T-helper 1 cell (primary cell): ENCODE measurements around the gene CHRNA4.

Source experiments
- DNase-seq, 5 donors: peaks; one replicate each; pipeline ENCODE4 v3.0.0-alpha.2; 2012 to 2020

The CHRNA4 gene

DNA sequence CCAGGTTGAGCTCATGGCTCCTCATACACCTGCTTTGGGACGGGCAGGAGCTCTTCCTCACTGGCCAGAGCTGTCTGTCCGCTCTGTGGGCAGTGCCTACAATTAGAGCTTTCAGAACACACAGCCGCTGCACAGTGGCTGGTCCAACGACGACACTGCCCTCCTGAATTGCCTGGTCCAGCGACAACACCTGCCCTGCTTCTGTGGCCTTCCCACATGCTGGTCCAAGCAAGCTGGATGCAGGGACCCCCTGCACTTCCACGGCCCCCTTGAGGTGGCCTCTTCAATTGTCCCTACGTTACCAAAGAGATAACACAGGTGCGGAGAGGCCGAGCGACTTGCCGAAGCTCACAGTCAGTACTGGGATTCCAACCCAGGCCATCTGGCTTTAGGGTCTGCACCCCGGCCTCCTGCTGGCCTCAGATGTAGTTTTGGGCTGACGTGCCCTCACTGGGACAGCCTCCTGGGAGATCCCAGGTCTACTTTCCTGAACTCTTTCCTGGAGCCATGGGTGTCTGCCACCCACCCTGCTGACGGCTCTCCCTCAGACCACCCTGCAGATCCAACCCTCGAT, 1.4 kb upstream of the CHRNA4 start:
- DNase-seq = no peak

GRCh38 chr20:63361519-63362435, 628 bp upstream of the CHRNA4 start:
- DNase-seq = no peak

GRCh38 chr20:63359937-63360849, 956 bp downstream of the CHRNA4 start:
- DNase-seq = no peak

DNA sequence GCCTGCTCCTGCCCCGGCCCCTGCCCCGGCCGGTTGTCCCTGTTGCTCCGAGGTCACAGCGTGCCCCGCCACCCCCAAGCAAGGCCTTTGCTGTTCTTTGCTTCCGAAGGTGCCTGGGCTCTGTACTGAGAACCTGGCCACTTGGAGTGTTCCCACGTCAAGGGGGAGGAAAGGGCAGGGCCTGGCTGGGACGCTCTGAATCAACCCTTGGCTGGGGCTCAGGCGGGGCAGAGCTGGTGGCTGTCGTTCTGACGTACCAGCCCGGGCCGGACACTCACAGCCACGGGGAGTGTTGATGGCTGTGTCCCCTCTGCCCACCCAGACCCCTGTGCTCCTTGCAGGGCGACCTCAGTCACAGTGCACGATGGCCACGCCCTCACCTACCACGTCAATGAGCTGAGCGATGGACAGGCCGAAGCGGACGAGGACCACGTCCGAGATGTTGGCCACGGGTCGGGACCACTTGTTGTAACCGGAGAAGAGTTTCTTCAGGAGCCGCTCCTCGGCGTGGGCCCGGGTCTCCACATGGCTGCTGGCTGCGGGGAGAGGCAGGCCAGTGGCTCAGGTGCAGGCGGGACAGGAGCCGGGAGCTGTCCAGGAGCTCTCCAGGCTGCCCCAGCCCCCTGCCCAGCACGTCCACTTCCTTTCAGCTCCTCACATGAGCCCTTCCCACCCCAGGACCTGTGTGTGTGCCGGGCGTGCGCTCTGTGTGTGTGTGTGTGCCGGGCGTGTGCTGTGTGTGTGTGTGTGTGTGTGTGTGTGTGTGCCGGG, 1.8 kb downstream of the CHRNA4 start:
- DNase-seq = no peak

- no peak for DNase-seq
These were observed 2.9 kb downstream of the CHRNA4 start for GRCh38 chr20:63357921-63358905.

DNA sequence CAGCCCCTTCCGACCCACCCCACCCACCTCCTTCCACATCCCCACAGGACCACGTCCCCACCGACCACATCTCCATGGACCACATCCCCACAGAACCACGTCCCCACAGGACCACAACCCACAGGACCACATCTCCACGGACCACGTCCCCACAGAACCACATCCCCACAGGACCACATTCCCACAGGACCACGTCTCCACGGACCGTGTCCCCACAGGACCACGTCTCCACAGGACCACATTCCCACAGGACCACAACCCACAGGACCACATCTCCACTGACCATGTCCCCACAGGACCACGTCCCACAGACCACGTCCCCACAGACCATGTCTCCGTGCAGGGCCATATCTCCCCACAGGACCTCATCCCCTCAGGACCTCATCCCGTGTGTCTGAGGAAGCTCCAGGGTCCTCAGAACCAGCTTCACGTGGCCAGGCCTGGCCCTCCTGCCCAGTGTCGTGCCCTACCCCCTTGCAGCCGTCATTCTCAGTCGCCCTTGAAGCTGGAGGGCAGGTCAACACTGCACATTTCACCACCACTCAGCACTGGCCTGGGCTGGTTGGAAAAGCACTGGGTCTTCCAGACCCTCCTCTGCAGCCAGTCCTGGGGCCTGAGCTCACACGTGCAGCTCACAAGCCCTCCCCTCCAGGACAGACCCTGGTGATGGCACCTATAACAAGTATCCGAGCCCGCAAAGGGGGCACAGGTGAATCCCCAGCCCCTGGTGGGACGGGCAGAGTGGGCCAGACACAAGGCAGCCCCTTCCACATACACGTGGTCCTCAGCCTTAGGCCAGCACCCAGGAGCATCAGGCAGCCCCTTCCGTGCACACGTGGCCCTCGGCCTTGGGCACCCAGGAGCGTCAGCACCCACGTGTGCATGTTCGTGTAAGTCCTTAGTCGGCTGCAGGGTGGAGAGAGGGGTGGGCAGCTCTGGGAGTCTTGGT, 3.9 kb downstream of the CHRNA4 start:
- no peak for DNase-seq

- no peak for DNase-seq
These were observed 4.6 kb downstream of the CHRNA4 start for GRCh38 chr20:63356511-63356910.

DNA sequence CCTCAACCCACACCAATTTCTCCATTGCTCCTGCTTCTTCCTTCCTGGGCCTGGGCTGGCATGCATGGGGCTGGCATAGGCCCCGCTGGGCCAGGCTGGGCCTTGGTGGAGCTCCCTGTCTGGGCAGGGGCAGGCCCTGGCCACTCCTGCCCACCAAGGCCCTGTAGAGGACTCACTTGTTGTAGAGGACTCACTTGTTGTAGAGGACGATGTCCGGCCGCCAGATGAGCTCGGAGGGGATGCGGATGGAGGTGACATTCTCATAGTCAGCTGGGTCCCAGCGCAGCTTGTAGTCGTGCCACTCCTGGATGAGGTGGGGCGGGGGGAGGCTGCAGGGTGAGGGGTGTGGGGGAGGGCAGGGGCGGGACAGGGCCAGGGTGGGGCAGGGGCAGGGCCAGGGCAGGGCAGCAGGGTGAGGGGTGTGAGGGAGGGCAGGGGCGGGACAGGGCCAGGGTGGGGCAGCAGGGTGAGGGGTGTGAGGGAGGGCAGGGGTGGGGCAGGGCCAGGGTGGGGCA, 5.3 kb downstream of the CHRNA4 start:
- DNase-seq = no peak

GRCh38 chr20:63354636-63355350, 6.4 kb downstream of the CHRNA4 start:
- no peak for DNase-seq

DNA sequence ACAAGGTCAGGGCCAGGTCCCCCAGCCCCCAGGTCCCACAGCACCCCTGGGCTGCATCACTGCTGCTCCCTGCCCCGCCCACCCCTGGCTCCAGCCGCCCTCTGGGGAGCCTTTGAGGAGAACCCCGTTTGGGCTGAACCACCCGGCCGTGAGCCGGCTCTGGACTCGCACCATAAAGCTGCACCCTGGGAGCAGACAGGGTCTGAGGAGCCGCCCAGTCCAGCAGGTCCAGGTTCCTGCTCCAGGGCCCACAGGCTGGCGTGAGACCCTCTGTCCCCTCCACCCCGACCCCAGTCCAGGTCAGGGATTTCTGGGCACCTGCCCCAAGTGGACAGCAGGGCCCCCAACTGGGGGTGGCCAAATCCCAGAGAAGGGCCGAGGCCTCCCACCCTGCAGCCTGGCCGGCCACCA, 8.3 kb downstream of the CHRNA4 start:
- no peak for DNase-seq

- DNase-seq = no peak
These were observed 9.1 kb downstream of the CHRNA4 start for GRCh38 chr20:63351811-63352591.

DNA sequence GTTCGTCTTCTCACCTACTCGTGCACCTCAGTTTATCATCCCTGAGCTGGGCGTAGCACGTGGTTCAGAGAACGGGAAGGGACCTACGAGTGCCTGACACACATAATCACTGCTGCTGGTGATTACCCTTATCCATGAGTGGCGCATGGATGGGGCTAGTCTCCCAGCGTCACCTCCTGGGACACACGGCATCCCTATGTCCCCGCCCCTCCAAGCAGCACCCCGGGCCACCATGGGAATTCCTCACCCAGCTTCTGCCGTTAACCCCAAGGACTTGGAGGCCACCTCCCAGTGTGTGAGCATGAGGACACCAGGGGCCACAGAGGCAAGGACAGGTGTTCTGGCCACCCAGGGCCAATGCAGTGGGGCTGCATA, 9.8 kb downstream of the CHRNA4 start:
- no peak for DNase-seq

GRCh38 chr20:63350597-63351325, 10.4 kb downstream of the CHRNA4 start:
- no peak for DNase-seq

DNA sequence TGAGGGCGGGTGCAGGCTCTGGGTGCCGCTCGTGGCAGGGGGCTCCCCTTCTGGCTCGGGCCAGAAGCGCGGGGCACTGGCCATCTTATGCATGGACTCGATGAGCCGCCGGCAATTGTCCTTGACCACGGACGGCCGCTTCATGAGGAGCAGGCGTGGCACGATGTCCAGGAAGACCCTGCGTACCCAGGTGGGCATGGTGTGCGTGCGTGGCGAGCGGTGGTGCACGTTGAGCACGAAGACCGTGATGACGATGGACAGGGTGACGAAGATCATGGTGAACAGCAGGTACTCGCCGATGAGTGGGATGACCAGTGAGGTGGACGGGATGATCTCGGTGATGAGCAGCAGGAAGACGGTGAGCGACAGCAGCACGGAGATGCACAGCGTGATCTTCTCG, 11.0 kb downstream of the CHRNA4 start:
- no peak for DNase-seq

DNA sequence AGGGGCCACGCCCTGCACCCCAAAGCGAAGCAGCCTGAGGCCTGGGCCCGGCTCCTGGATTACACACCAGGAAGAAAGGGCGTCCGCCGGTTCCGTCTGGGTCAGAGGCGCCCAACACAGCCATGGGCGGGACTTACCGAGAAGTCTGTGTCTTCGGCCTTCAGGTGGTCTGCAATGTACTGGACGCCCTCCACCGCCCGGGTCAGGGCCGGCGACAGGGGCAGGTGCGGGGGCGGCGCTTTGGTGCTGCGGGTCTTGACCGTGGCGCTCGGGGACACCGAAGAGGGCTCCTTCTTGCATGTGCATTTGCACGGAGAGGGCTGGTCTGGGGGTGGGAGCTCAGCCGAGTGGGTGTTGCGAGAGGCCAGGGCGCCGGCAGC, 11.6 kb downstream of the CHRNA4 start:
- DNase-seq = no peak

GRCh38 chr20:63348828-63349515, 12.2 kb downstream of the CHRNA4 start:
- DNase-seq = no peak
